Superior temporal gyrus (tissue), 1 donor: Measurements from ENCODE around the gene HES1.
"Not testable (repeated sequence)": the region's sequence is repeated elsewhere in the genome, so short reads cannot be mapped to it uniquely, and the experiment has no call there.

Experiments
- DNase-seq: peaks from one replicate; pipeline ENCODE4 v3.0.0-alpha.2; 2016; ENCODE audit errors: extremely low spot score

HES1 gene

GRCh38 chr3:194135806-194136518 is at the start of gene HES1:
HES1 (plus strand) TSS chr3:194136148; CDS start chr3:194136381, 233 bp downstream.
- peak; percentile 80 for DNase-seq

GRCh38 chr3:194086388-194087075 is 49.4 kb upstream of the HES1 start:
- no peak for DNase-seq

- no peak for DNase-seq
Observed at GRCh38 chr3:194087280-194087679, 48.7 kb upstream of the HES1 start.

GRCh38 chr3:194087995-194088855 is 47.7 kb upstream of the HES1 start:
- no peak for DNase-seq

GRCh38 chr3:194089357-194090177 is 46.4 kb upstream of the HES1 start:
- DNase-seq: peak; percentile 47

- DNase-seq: not testable (repeated sequence)
Observed at GRCh38 chr3:194090178-194090555, 45.8 kb upstream of the HES1 start.

- DNase-seq: no peak
Observed at GRCh38 chr3:194090716-194091115, 45.2 kb upstream of the HES1 start.

- no peak for DNase-seq
Observed at GRCh38 chr3:194091141-194091540, 44.8 kb upstream of the HES1 start.

- DNase-seq: not testable (repeated sequence)
Observed at GRCh38 chr3:194091897-194092296, 44.1 kb upstream of the HES1 start.

GRCh38 chr3:194092881-194093301 is 43.1 kb upstream of the HES1 start:
- DNase-seq: no peak

- no peak for DNase-seq
Observed at GRCh38 chr3:194093842-194094241, 42.1 kb upstream of the HES1 start.

GRCh38 chr3:194095464-194095863 is 40.5 kb upstream of the HES1 start:
- DNase-seq: no peak

- DNase-seq: no peak
Observed at GRCh38 chr3:194095902-194096301, 40.0 kb upstream of the HES1 start.

GRCh38 chr3:194097141-194097882 is 38.6 kb upstream of the HES1 start:
- DNase-seq: no peak

GRCh38 chr3:194098081-194098842 is 37.7 kb upstream of the HES1 start:
- no peak for DNase-seq

- DNase-seq: no peak
Observed at GRCh38 chr3:194098843-194099183, 37.1 kb upstream of the HES1 start.

GRCh38 chr3:194099215-194099614 is 36.7 kb upstream of the HES1 start:
- no peak for DNase-seq

GRCh38 chr3:194100856-194101390 is 35.0 kb upstream of the HES1 start:
- no peak for DNase-seq

- no peak for DNase-seq
Observed at GRCh38 chr3:194101592-194102432, 34.1 kb upstream of the HES1 start.
